HG02798 (cell line): Measurements from ENCODE around the gene L3MBTL3.
"Not testable (repeated sequence)": the region's sequence is repeated elsewhere in the genome, so short reads cannot be mapped to it uniquely, and the experiment has no call there.

ENCODE experiments used
- ATAC-seq: cut with Tn5 transposase; IDR thresholded peaks from one replicate; pipeline ENCODE4 v1.9.1; 2021; ENCODE audit warnings: mild to moderate bottlenecking; ENCODE audit not compliant: unreplicated experiment, poor library complexity

The L3MBTL3 gene

GRCh38 chr6:130129762-130130246 lies 111.4 kb downstream of the L3MBTL3 start:
- ATAC-seq = no peak

- ATAC-seq = peak; percentile 82
These were observed 113.9 kb downstream of the L3MBTL3 start for GRCh38 chr6:130132286-130132701.

GRCh38 chr6:130134582-130134981 lies 116.2 kb downstream of the L3MBTL3 start:
- ATAC-seq = no peak

DNA sequence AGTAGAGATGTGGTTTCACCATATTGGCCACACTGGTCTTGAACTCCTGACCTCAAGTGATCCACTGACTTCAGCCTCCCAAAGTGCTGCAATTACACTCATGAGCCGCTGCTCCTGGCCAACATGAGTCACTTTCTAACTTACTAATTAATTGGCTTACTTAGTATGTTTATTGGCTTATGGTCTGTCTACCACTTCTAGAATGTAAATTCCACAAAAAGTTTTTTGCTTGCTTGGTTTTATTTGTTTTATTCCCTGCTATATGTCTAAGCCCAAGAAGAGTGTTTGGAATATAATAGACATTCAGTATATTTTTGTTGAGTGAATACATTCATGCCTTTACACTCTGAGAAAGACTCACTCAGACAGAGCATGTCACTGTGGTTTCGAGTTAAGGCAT lies 118.4 kb downstream of the L3MBTL3 start:
- ATAC-seq = no peak

- ATAC-seq = peak; percentile 71
These were observed 119.9 kb downstream of the L3MBTL3 start for GRCh38 chr6:130138116-130138908.

DNA sequence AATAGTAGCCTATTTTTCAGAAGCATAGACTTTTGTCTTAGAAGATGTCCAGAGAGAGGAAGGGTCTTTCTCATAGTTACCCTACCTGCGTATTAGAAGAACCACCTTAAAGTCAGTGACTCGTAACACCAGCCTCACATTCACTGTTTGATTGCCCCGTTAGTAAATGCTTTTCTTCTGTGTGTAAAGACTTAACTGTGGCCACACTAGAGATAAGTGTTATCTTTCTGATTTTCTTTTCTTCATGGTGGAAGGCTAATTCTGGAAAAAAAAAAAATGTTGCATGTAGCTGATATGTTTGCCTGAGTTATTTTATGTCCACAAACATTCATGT lies 120.5 kb downstream of the L3MBTL3 start:
- ATAC-seq = peak; percentile 36

- ATAC-seq = no peak
These were observed 121.7 kb downstream of the L3MBTL3 start for GRCh38 chr6:130140084-130140483.

GRCh38 chr6:130143709-130144108 lies 125.3 kb downstream of the L3MBTL3 start:
- no peak for ATAC-seq

- ATAC-seq = no peak
These were observed 128.7 kb downstream of the L3MBTL3 start for GRCh38 chr6:130147111-130147510.

GRCh38 chr6:130148181-130148580 lies 129.8 kb downstream of the L3MBTL3 start:
- ATAC-seq = no peak

DNA sequence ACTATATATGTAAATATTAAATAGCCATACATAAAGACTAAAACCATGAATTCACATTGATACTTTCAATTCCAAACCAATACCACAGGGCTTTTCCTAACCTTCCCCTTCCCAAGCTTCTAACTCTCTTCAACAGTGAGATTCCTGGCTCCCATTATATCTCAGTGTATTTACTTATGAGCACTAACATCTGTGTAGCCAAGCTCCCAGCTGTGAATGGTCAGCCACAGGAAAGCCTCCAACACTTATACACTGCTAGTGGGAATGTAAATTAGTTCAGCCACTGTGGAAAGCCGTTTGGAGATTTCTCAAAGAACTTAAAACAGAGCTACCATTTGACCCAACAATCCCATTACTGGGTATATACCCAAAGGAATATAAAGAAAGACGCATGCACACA lies 130.6 kb downstream of the L3MBTL3 start:
- ATAC-seq = not testable (repeated sequence)

DNA sequence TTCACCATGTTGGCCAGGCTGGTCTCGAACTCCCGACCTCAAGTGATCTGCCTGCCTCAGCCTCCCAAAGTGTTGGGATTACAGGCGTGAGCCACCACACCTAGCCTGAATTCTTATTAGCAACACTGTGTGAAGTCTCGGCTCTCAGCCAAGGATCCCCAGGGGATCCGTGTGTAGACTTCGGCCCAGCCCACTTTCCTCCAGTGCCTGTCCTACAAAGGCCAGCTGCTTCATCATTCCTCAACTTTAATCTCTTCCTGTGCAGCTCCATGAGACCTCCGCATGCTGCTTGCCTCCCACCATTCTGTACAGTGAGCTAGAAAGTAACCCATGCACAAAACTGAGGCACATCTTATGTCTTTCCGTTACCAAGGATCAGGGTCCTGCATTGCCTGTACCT lies 132.5 kb downstream of the L3MBTL3 start:
- ATAC-seq = no peak

- no peak for ATAC-seq
These were observed 134.6 kb downstream of the L3MBTL3 start for GRCh38 chr6:130152908-130153510.

GRCh38 chr6:130156908-130157307 lies 138.5 kb downstream of the L3MBTL3 start:
- ATAC-seq = no peak

- no peak for ATAC-seq
These were observed 139.7 kb downstream of the L3MBTL3 start for GRCh38 chr6:130158056-130158455.

- ATAC-seq = no peak
These were observed 140.2 kb downstream of the L3MBTL3 start for GRCh38 chr6:130158548-130158947.

DNA sequence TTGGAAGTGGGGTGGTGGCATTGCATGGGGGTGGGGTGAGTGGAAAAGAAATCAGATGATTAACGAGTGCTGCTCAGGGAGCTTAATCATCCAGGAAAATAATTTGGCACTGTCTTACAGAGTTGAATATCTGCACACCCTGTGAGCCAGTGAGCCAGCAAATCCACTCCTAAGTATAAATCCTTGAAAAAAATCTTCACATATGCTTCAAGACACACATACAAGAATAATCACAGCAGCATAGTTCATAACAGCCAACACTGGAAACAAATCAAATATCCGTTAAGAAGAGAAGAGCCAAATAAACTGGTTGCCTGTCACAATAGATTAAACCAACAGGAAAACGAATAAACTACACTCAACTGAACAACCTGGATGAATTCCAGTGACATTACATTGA lies 141.6 kb downstream of the L3MBTL3 start:
- ATAC-seq = no peak

DNA sequence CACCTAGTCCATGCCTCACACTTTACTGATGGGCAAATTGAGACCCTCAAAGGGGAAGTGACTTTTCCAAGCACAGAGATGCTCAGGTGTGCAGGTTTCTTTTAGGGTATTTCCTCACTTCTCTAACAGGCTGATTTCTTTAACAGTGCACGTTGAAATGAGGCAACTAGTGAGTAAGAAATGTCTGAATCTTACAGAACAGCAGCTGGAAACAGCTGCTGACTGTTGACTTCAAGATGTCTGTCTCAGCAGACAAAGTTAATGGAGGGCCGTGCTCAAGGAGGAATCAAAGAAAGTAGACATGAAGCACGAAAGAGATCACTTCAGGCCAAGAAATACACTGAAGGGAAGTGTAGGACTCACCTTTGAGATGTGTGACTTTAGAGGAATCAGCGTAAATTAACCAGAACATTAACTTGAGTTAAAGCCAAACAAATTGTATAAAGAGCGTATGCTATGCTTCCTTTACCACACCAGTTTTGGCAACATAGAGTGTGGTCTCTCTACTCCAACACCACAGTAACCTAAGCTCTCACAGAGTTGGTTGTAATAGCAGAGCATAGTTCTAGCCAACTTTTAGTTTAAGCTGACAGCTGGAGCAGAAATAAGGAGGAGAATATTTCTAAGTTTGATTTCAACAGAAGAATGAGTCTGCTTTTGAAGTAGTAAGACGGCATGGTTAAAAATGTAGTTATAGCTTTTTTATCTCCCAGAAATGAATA lies 143.5 kb downstream of the L3MBTL3 start:
- no peak for ATAC-seq

- ATAC-seq = no peak
These were observed 144.0 kb downstream of the L3MBTL3 start for GRCh38 chr6:130162421-130162820.

- ATAC-seq = no peak
These were observed 144.9 kb downstream of the L3MBTL3 start for GRCh38 chr6:130163266-130163665.

DNA sequence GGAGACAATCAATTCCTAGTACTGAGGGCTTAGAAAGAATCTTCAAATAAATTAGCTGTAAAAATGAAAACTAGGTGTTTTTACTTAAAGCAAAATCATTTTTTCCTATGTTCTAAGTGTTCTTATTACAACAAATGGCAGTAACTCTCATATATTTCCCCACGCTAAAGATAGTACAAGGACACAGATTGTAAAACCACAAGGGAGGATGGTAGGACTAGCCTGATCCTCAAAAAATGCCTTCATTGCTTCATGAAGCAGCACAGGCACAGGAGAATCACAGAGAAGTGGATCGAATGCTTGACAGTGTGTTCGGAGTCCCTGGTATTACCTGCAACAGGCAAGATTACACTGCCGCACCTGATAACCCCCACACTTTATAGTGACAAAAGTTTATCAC lies 145.9 kb downstream of the L3MBTL3 start:
- no peak for ATAC-seq
